Activated naive CD4-positive, alpha-beta T cell treated with anti-CD3 and anti-CD28 coated beads, Interleukin-2, amount 50 U/mL, for 24 hours (primary cell): ENCODE measurements around the gene RHBDD2.

Experiments
- H3K27ac Mint-ChIP-seq: one replicate; pipeline ENCODE4 v1.8.0; 2021; ENCODE audit warnings: mild to moderate bottlenecking, mixed read lengths
- H3K27me3 Mint-ChIP-seq: one replicate; pipeline ENCODE4 v1.8.0; 2021; ENCODE audit warnings: mixed read lengths
- H3K36me3 Mint-ChIP-seq: one replicate; pipeline ENCODE4 v1.8.0; 2021; ENCODE audit warnings: mixed read lengths
- H3K4me1 Mint-ChIP-seq: one replicate; pipeline ENCODE4 v1.8.0; 2021; ENCODE audit warnings: mixed read lengths
- H3K4me3 Mint-ChIP-seq: one replicate; pipeline ENCODE4 v1.8.0; 2021; ENCODE audit warnings: mild to moderate bottlenecking, mixed read lengths
- H3K9me3 Mint-ChIP-seq: one replicate; pipeline ENCODE4 v1.8.0; 2021; ENCODE audit warnings: mixed read lengths

Gene RHBDD2

GRCh38 chr7:75916685-75917634 is 38.1 kb downstream of the RHBDD2 start:
- Mint-ChIP-seq H3K36me3 (peaks cover 5% of the 10 kb centered on the region), H3K4me3 (peak overlapping the region; percentile 94), H3K9me3 (no peaks in the 10 kb centered on the region), H3K27ac (no peak overlapping the region), H3K4me1 (peaks cover 55% of the 10 kb centered on the region), H3K27me3 (no peaks in the 10 kb centered on the region)

DNA sequence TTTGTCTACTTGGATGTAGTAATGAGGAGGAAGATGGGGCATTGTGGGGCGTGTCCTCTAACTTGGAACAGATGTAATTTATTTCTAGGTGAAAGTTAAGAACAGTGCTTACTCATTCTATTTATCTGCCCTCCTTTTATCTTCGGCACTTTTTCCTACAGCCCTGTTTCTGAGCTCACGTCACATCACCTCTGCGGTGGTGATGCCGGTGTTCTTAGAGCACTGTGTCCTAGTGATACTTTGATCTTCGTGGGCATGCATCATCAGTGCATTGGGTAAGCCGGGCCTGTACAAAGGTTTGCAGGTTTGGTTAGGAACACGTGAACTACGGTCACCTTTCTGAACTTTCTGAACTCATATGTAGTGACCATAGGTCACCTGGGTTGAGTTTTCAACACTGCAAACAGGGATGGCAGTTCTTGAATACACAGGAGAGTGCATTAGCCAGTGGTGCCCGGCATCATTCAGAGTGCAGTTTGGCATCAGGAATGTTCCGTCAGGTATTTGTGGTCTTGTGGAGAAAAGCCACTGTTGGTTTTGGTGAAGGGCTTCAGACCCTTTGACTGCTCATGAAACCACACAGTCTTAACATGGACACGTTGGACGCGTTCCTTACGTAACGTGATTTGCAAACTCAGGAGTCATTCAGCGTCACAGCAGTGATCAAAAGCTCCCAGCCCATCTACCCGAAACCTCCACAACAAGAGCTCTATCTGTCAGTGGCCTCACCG is 41.8 kb downstream of the RHBDD2 start:
- no peak overlapping the region for H3K4me3 Mint-ChIP-seq
- H3K27ac Mint-ChIP-seq, result no peak overlapping the region

DNA sequence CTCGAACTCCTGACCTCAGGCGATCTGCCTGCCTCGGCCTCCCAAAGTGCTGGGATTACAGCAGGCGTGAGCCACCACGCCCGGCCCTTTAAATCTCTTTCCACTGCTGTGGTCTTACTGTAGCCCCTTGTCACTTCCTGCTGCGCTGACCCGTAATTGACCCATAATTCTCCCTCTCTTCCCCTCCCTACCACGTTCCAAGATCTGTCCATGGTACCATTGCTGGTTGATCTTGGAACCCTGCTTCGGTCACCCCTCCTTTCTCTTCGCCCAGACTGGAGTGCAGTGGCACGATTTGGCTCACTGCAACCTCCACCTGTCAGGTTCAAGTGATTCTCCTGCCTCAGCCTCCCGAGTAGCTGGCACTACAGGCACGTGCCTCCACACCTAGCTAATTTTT is 42.6 kb downstream of the RHBDD2 start:
- no peaks in the 10 kb centered on the region for H3K27me3 Mint-ChIP-seq
- H3K4me1 Mint-ChIP-seq, result peaks cover 41% of the 10 kb centered on the region
- H3K4me3 Mint-ChIP-seq, result no peak overlapping the region
- peaks cover 7% of the 10 kb centered on the region for H3K36me3 Mint-ChIP-seq
- peak overlapping the region; percentile 69 for H3K27ac Mint-ChIP-seq
- H3K9me3 Mint-ChIP-seq, result no peaks in the 10 kb centered on the region

More for the DNA sequence above, 41.8 kb downstream of the RHBDD2 start:
- Mint-ChIP-seq H3K36me3 (peaks cover 5% of the 10 kb centered on the region), H3K9me3 (no peaks in the 10 kb centered on the region), H3K4me1 (peaks cover 48% of the 10 kb centered on the region), H3K27me3 (no peaks in the 10 kb centered on the region)

DNA sequence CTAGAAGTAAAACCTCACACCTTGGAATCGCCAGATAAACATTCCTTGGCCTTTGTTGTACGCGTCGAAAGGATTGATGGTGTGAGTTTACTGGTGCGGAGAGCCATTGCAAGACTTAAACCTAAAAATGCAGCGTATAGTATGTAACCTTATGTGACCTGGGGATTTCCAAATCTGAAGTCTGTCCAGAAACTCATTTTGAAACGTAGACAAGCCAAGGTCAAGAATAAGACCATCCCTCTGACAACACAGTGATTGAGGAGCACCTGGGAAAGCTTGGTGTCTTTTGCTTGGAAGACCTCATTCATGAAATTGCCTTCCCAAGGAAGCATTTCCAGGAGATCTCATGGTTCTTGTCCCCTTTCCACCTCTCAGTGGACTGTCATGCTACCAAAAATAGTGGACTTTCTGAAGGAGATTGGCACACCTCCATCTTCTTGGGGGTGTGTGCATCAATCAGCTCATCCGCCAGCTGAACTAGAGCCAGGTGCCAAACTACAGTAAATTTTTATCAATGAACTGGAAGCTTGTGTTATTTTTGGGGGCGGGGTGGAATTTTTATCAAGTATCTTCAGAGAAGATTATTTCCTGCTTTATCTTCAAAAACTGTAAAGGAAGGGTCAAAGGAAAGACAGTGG is 44.3 kb downstream of the RHBDD2 start:
- Mint-ChIP-seq H3K27ac (no peak overlapping the region), H3K27me3 (no peaks in the 10 kb centered on the region), H3K9me3 (no peaks in the 10 kb centered on the region), H3K4me3 (no peak overlapping the region), H3K4me1 (peaks cover 39% of the 10 kb centered on the region), H3K36me3 (peaks cover 7% of the 10 kb centered on the region)

- Mint-ChIP-seq H3K36me3 (peaks cover 6% of the 10 kb centered on the region), H3K9me3 (no peaks in the 10 kb centered on the region), H3K4me1 (peaks cover 36% of the 10 kb centered on the region), H3K27me3 (no peaks in the 10 kb centered on the region), H3K27ac (no peak overlapping the region), H3K4me3 (no peak overlapping the region)
Observed at GRCh38 chr7:75924256-75924655, 45.4 kb downstream of the RHBDD2 start.

GRCh38 chr7:75924889-75925288 is 46.1 kb downstream of the RHBDD2 start:
- H3K4me1 Mint-ChIP-seq, result peaks cover 35% of the 10 kb centered on the region
- H3K9me3 Mint-ChIP-seq, result no peaks in the 10 kb centered on the region
- no peaks in the 10 kb centered on the region for H3K27me3 Mint-ChIP-seq
- no peak overlapping the region for H3K4me3 Mint-ChIP-seq
- no peak overlapping the region for H3K27ac Mint-ChIP-seq
- H3K36me3 Mint-ChIP-seq, result peaks cover 6% of the 10 kb centered on the region

GRCh38 chr7:75925717-75926435 is 47.0 kb downstream of the RHBDD2 start:
- Mint-ChIP-seq H3K4me3 (no peak overlapping the region), H3K4me1 (peaks cover 27% of the 10 kb centered on the region), H3K36me3 (peaks cover 6% of the 10 kb centered on the region), H3K9me3 (no peaks in the 10 kb centered on the region), H3K27ac (peak overlapping the region; percentile 55), H3K27me3 (no peaks in the 10 kb centered on the region)

DNA sequence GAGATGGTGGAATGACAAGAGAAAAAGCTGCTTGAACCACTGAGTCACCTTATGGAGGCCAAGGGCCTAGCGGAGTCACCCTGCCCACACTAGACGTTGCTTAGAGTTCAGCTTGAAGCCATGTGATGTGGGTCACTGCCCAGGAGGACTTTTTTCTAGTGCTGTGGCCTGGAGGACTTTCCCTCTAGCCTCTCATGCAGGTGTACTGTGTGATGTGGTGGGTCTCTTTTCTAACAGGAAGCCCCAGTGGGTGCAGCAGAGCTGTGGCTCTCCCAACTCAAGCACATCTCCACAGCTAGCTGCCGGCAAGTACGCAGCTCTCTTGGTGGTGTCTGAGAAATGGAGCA is 49.7 kb downstream of the RHBDD2 start:
- no peaks in the 10 kb centered on the region for H3K27me3 Mint-ChIP-seq
- peak overlapping the region; percentile 76 for H3K27ac Mint-ChIP-seq
- H3K4me1 Mint-ChIP-seq, result peaks cover 22% of the 10 kb centered on the region
- H3K36me3 Mint-ChIP-seq, result peaks cover 5% of the 10 kb centered on the region
- no peaks in the 10 kb centered on the region for H3K9me3 Mint-ChIP-seq
- H3K4me3 Mint-ChIP-seq, result peak overlapping the region; percentile 51

DNA sequence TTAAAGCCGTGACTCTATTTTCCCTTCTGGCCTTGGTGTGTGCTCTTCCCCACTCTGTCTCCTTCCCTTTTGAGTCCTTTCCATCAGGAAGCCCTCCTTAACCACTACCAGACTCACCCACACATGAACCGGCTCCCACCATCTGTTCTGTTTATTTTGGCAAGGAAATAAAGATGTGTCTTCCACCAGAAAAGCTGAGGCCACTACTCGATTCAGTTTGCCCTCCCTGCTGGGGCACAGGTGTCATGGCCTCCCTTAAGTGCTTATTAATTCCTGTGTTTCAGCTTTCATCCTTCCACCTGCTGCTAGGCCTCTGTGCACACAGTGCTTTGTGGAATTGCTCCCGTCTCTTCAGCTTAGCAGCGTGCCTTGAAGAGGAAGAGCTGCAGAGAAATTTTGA is 52.8 kb downstream of the RHBDD2 start:
- Mint-ChIP-seq H3K27ac (no peak overlapping the region), H3K27me3 (no peaks in the 10 kb centered on the region), H3K36me3 (peaks cover 10% of the 10 kb centered on the region), H3K9me3 (no peaks in the 10 kb centered on the region), H3K4me1 (peaks cover 18% of the 10 kb centered on the region), H3K4me3 (no peak overlapping the region)

- H3K9me3 Mint-ChIP-seq, result no peaks in the 10 kb centered on the region
- peaks cover 9% of the 10 kb centered on the region for H3K4me1 Mint-ChIP-seq
- peaks cover 10% of the 10 kb centered on the region for H3K36me3 Mint-ChIP-seq
- no peaks in the 10 kb centered on the region for H3K27me3 Mint-ChIP-seq
- no peak overlapping the region for H3K27ac Mint-ChIP-seq
- H3K4me3 Mint-ChIP-seq, result no peak overlapping the region
Observed at GRCh38 chr7:75937958-75938786, 59.3 kb downstream of the RHBDD2 start.
